H1 (cell line): ENCODE data around the gene NOG. TPM values are rescaled to one million over a fixed set of nuclear protein-coding genes. Genes with fewer than 3 reads are reported as not detected.

Experiments used
- CTCF ChIA-PET: fragments of 300-600 bp; sonication (Branson Sonifier 250); formaldehyde crosslinking; loops from one replicate; lab custom pipeline; 2021; ENCODE audit not compliant: partially characterized antibody; lab: Charles Lee
- POLR2A ChIA-PET: fragments of 300-600 bp; sonication (Branson Sonifier 250); formaldehyde crosslinking; loops from one replicate; lab custom pipeline; 2021; ENCODE audit warnings: inconsistent platforms; ENCODE audit not compliant: partially characterized antibody; lab: Charles Lee
- DNase-seq, 2 experiments: peaks; one replicate each; pipeline versions ENCODE4 v3.0.0 to v3.0.0-alpha.2; 2010 to 2022; ENCODE audit warnings: low spot score in 2 of 2, low read depth in 1 of 2, mixed read lengths in 1 of 2
- FAIRE-seq: peaks from 2 replicates; lab custom pipeline; 2011; peaks lifted over from hg19 to GRCh38; lab: Jason Lieb, UNC
- H2AFZ ChIP-seq: 2 replicates; pipeline ENCODE4 v1.8.1; 2012; ENCODE audit warnings: low read length, inconsistent platforms
- H2AK5ac ChIP-seq: 2 replicates; pipeline ENCODE4 v1.6.1; 2013; ENCODE audit warnings: low read depth, low read length
- H2BK120ac ChIP-seq: replicated peaks from 2 replicates; pipeline ENCODE3; 2013; ENCODE audit warnings: low read depth, low read length, inconsistent platforms
- H2BK12ac ChIP-seq: 2 replicates; pipeline ENCODE4 v1.6.1; 2013; ENCODE audit warnings: low read depth, low read length
- H2BK15ac ChIP-seq: 2 replicates; pipeline ENCODE4 v1.6.1; 2013; ENCODE audit warnings: low read length
- H2BK20ac ChIP-seq: 2 replicates; pipeline ENCODE4 v1.6.1; 2013; ENCODE audit warnings: low read length
- H2BK5ac ChIP-seq: 2 replicates; pipeline ENCODE4 v1.6.1; 2013; ENCODE audit warnings: low read depth, low read length
- H3K14ac ChIP-seq: 2 replicates; pipeline ENCODE4 v1.6.1; 2013; ENCODE audit warnings: inconsistent platforms; ENCODE audit not compliant: insufficient read length
- H3K18ac ChIP-seq: 2 replicates; pipeline ENCODE4 v1.6.1; 2013; ENCODE audit warnings: low read length; ENCODE audit errors: extremely low read depth
- H3K23ac ChIP-seq: 2 replicates; pipeline ENCODE4 v1.6.1; 2013; ENCODE audit warnings: inconsistent platforms; ENCODE audit not compliant: insufficient read length
- H3K23me2 ChIP-seq: 2 replicates; pipeline ENCODE4 v1.6.1; 2013; ENCODE audit warnings: low read depth, low read length
- H3K27ac ChIP-seq: 2 replicates; pipeline ENCODE4 v1.6.1; 2011; ENCODE audit warnings: low read depth, low read length, inconsistent platforms
- H3K27me3 ChIP-seq, 4 experiments: replicated peaks in 1 of 4; 1 replicate in 1 of 4; 2 replicates in 3 of 4; pipeline versions ENCODE4 v1.6.1 to v1.8.1; 2011 to 2013; ENCODE audit warnings: low read length in 3 of 4, mild to moderate bottlenecking in 3 of 4, inconsistent platforms in 2 of 4, mixed read lengths in 2 of 4, moderate library complexity in 1 of 4; ENCODE audit not compliant: control insufficient read depth in 3 of 4, insufficient read depth in 3 of 4; ENCODE audit errors: extremely low read depth in 1 of 4
- H3K36me3 ChIP-seq, 4 experiments: 2 replicates each; pipeline versions ENCODE4 v1.6.1 to v1.8.1; 2011 to 2013; ENCODE audit warnings: mild to moderate bottlenecking in 4 of 4, low read length in 3 of 4, moderate library complexity in 2 of 4, control low read depth in 1 of 4, inconsistent platforms in 1 of 4; ENCODE audit not compliant: insufficient read depth in 4 of 4, control insufficient read depth in 2 of 4
- H3K4ac ChIP-seq: replicated peaks from 2 replicates; pipeline ENCODE3; 2013; ENCODE audit warnings: low read length, low read depth, mixed read lengths, inconsistent platforms; ENCODE audit not compliant: insufficient read length
- H3K4me1 ChIP-seq, 4 experiments: replicated peaks in 1 of 4; 1 replicate in 1 of 4; 2 replicates in 3 of 4; pipeline versions ENCODE4 v1.6.1 to v1.8.1; 2011 to 2013; ENCODE audit warnings: low read length in 3 of 4, inconsistent platforms in 2 of 4, mixed read lengths in 1 of 4; ENCODE audit not compliant: insufficient read depth in 4 of 4, control insufficient read depth in 3 of 4
- H3K4me2 ChIP-seq, 2 experiments: 2 replicates each; pipeline versions ENCODE4 v1.6.1 to v1.8.1; 2011 to 2013; ENCODE audit warnings: low read depth in 2 of 2, low read length in 2 of 2, control low read depth in 1 of 2, inconsistent platforms in 1 of 2, mild to moderate bottlenecking in 1 of 2; ENCODE audit not compliant: insufficient read depth in 1 of 2
- H3K4me3 ChIP-seq, 4 experiments: fragments of 200-600, 300-600 bp in 1 of 4; sonication (generic), shearing (Covaris generic), sonication (Bioruptor Twin) in 1 of 4; 2 replicates each; pipeline versions ENCODE4 v1.5.1 to v1.8.1; 2011 to 2016; ENCODE audit warnings: low read length in 4 of 4, low read depth in 3 of 4, control low read depth in 2 of 4, inconsistent platforms in 2 of 4, mild to moderate bottlenecking in 2 of 4, mixed read lengths in 1 of 4, moderate library complexity in 1 of 4; ENCODE audit not compliant: insufficient read depth in 2 of 4; ENCODE audit errors: extremely low read depth in 1 of 4
- H3K56ac ChIP-seq: replicated peaks from 2 replicates; pipeline ENCODE3; 2013; ENCODE audit warnings: low read depth, mild to moderate bottlenecking, mixed read lengths, low read length, inconsistent platforms; ENCODE audit not compliant: insufficient read length
- H3K79me1 ChIP-seq: 2 replicates; pipeline ENCODE4 v1.6.1; 2013; ENCODE audit warnings: low read depth, low read length, control low read depth
- H3K79me2 ChIP-seq, 2 experiments: 2 replicates each; pipeline versions ENCODE4 v1.6.1 to v1.8.1; 2012 to 2013; ENCODE audit warnings: low read length in 2 of 2, mild to moderate bottlenecking in 2 of 2, inconsistent platforms in 1 of 2; ENCODE audit not compliant: insufficient read depth in 2 of 2, control insufficient read depth in 1 of 2
- H3K9ac ChIP-seq, 4 experiments: replicated peaks in 1 of 4; 1 replicate in 1 of 4; 2 replicates in 3 of 4; pipeline versions ENCODE4 v1.6.1 to v1.8.1; 2011 to 2013; ENCODE audit warnings: low read depth in 3 of 4, low read length in 3 of 4, control low read depth in 2 of 4, mild to moderate bottlenecking in 2 of 4, moderate library complexity in 2 of 4, inconsistent platforms in 1 of 4; ENCODE audit errors: extremely low read depth in 1 of 4
- H3K9me3 ChIP-seq, 2 experiments: 2 replicates each; pipeline versions ENCODE4 v1.6.1 to v1.8.1; 2012 to 2013; ENCODE audit warnings: mild to moderate bottlenecking in 2 of 2, moderate library complexity in 2 of 2, control low read depth in 1 of 2, inconsistent platforms in 1 of 2, low read depth in 1 of 2, low read length in 1 of 2, mixed read lengths in 1 of 2; ENCODE audit not compliant: insufficient read depth in 2 of 2
- H4K20me1 ChIP-seq, 2 experiments: replicated peaks in 1 of 2; 2 replicates each; pipeline versions ENCODE3 to v1.8.1; 2011 to 2013; ENCODE audit warnings: inconsistent platforms in 2 of 2, low read length in 2 of 2, mild to moderate bottlenecking in 1 of 2; ENCODE audit not compliant: insufficient read depth in 2 of 2, control insufficient read depth in 1 of 2
- H4K5ac ChIP-seq: 2 replicates; pipeline ENCODE4 v1.6.1; 2013; ENCODE audit warnings: low read length, low read depth, mixed read lengths, inconsistent platforms; ENCODE audit not compliant: insufficient read length
- H4K8ac ChIP-seq: 2 replicates; pipeline ENCODE4 v1.8.0; 2013; ENCODE audit warnings: mild to moderate bottlenecking, moderate library complexity, low read length, inconsistent platforms; ENCODE audit not compliant: insufficient read depth; ENCODE audit errors: extremely low read depth
- H4K91ac ChIP-seq: replicated peaks from 2 replicates; pipeline ENCODE3; 2013; ENCODE audit warnings: low read length, mixed read lengths, inconsistent platforms; ENCODE audit not compliant: insufficient read length
- ATF3 ChIP-seq: IDR thresholded peaks from 2 replicates; pipeline ENCODE4 v1.6.1; 2011; ENCODE audit warnings: low read depth, mild to moderate bottlenecking, low read length; ENCODE audit not compliant: insufficient read depth
- BACH1 ChIP-seq: IDR thresholded peaks from 2 replicates; pipeline ENCODE4 v1.6.1; 2012; ENCODE audit warnings: low read length, improper control_type of control experiment
- CBX8 ChIP-seq: fragments of 300-800, 300-1000 bp; sonication (generic); IDR thresholded peaks from 2 replicates; pipeline ENCODE4 v1.7.1; 2016; ENCODE audit warnings: low read depth, low read length, borderline replicate concordance
- CREB1 ChIP-seq: IDR thresholded peaks from 2 replicates; pipeline ENCODE4 v1.6.1; 2012; ENCODE audit warnings: inconsistent platforms
- CTBP2 ChIP-seq: IDR thresholded peaks from 2 replicates; pipeline ENCODE4 v1.7.0; 2011; ENCODE audit warnings: borderline replicate concordance, mild to moderate bottlenecking, moderate library complexity, mixed read lengths, low read length; ENCODE audit not compliant: insufficient read depth, insufficient read length
- FOSL1 ChIP-seq: IDR thresholded peaks from 2 replicates; pipeline ENCODE4 v1.6.1; 2011; ENCODE audit warnings: mild to moderate bottlenecking, low read depth, low read length, moderate library complexity; ENCODE audit not compliant: insufficient read depth
- GABPA ChIP-seq: IDR thresholded peaks from 2 replicates; pipeline ENCODE4 v1.6.1; 2011; ENCODE audit warnings: mild to moderate bottlenecking, low read length, moderate library complexity, borderline replicate concordance; ENCODE audit not compliant: insufficient read depth
- KDM1A ChIP-seq: fragments of 200-600, 300-600 bp; sonication (generic); IDR thresholded peaks from 2 replicates; pipeline ENCODE4 v1.7.1; 2016; ENCODE audit warnings: mild to moderate bottlenecking, low read length, borderline replicate concordance
- POU5F1 ChIP-seq: IDR thresholded peaks from 2 replicates; pipeline ENCODE4 v1.6.1; 2011; ENCODE audit warnings: low read depth, mild to moderate bottlenecking, low read length, moderate library complexity
- SUZ12 ChIP-seq: fragments of 200-600 bp; sonication (generic); IDR thresholded peaks from 2 replicates; pipeline ENCODE4 v1.6.1; 2012; ENCODE audit warnings: mild to moderate bottlenecking, inconsistent platforms, low read length, moderate library complexity, mixed read lengths
- TAF7 ChIP-seq: optimal IDR thresholded peaks from 2 replicates; pipeline ENCODE3; 2011; ENCODE audit warnings: low read depth, mild to moderate bottlenecking, inconsistent platforms, low read length, moderate library complexity, borderline replicate concordance
- USF2 ChIP-seq: IDR thresholded peaks from 2 replicates; pipeline ENCODE4 v1.6.1; 2011; ENCODE audit warnings: low read length, improper control_type of control experiment
- WGBS, 2 experiments: shearing (Covaris generic) in 1 of 2; methylation state at CpG; one replicate each; pipeline versions ENCODE4 v1.1.6 to v1.1.7; 2013 to 2015; ENCODE audit warnings: low lambda C conversion rate in 2 of 2, mixed read lengths in 2 of 2, inconsistent platforms in 1 of 2, low coverage in 1 of 2, missing lambda C conversion rate in 1 of 2; ENCODE audit not compliant: insufficient replicate concordance in 2 of 2, insufficient coverage in 1 of 2, insufficient read length in 1 of 2; ENCODE audit errors: extremely low coverage in 1 of 2, missing lambda C conversion rate in 1 of 2; 5-methylcytosine and 5-hydroxymethylcytosine counted together
- polyA plus RNA-seq, 7 experiments: library from polyadenylated mRNA; depleted of rRNA in 3 of 7; stranded (reverse) in 5 of 7; unstranded in 2 of 7; fragments of >200 nt in 5 of 7; fragments of 200-250 nt in 2 of 7; gene quantifications; 1 replicate in 5 of 7; 2 replicates in 1 of 7; 4 replicates in 1 of 7; pipeline versions ENCODE4 v1.2.1 to v1.2.3, GENCODE V29; 2011 to 2013; ENCODE audit warnings: missing spikeins in 2 of 7, mixed read lengths in 2 of 7
- total RNA-seq: library from RNA; stranded (reverse); fragmentation: NEBNext Ultra II Directional; extraction: Animal tissue kit (Norgen Biotek cat#: 25700); gene quantifications from 2 replicates; pipeline ENCODE4 v1.2.1, GENCODE V29; 2021

The NOG gene
- total and polyA plus RNA-seq, 2 of the 8 experiments (the other 6 are each of a cell fraction or from before 2014, with no cell fraction given): 0.35 TPM

- 79% methylated on average over 4 of the region's 4 CpGs; no CpG with 5 or more reads in 1 of the 2 experiments for WGBS, 2 experiments
- no peak overlapping the region for H2BK120ac ChIP-seq
- no peak overlapping the region for H2BK15ac ChIP-seq
- DNase-seq (no peak), FAIRE-seq (no peak)
- no peak overlapping the region for H2BK5ac ChIP-seq
- H3K18ac ChIP-seq: no peak overlapping the region
- H3K14ac ChIP-seq: no peak overlapping the region
- peaks cover 8 to 48% (median 38%) of the 10 kb centered on the region in 4 experiments for H3K27me3 ChIP-seq
- CTCF ChIA-PET: interaction anchor here (0.5 to 3.7 kb wide), 15 partner anchors 8 to 124 kb away, joined by 3 to 24 read pairs (median 5); no protein-coding TSS in a partner anchor
- POLR2A ChIA-PET: interaction anchor here (0.6 kb wide), 1 partner anchor 28 kb away, joined by 3 read pairs; no protein-coding TSS in a partner anchor
- H3K9ac ChIP-seq: no peak overlapping the region
- no peak overlapping the region for H2AFZ ChIP-seq
- H4K91ac ChIP-seq: no peak overlapping the region
- H4K20me1 ChIP-seq: no peaks in the 10 kb centered on the region
- H3K79me2 ChIP-seq: no peaks in the 10 kb centered on the region
- no peak overlapping the region for H3K27ac ChIP-seq
- no peak overlapping the region for H2BK20ac ChIP-seq
- H3K4me2 ChIP-seq: no peak overlapping the region
- peaks cover 0 to 7% (median 4%) of the 10 kb centered on the region in 4 experiments; a peak in 5 of 7 replicates for H3K4me1 ChIP-seq
- H2BK12ac ChIP-seq: no peak overlapping the region
- H4K8ac ChIP-seq: no peak overlapping the region
- H3K56ac ChIP-seq: no peak overlapping the region
- H3K23me2 ChIP-seq: peaks cover 16% of the 10 kb centered on the region
- H4K5ac ChIP-seq: no peak overlapping the region
- H3K36me3 ChIP-seq: no peaks in the 10 kb centered on the region
- no peaks in the 10 kb centered on the region for H3K9me3 ChIP-seq
- no peaks in the 10 kb centered on the region for H3K79me1 ChIP-seq
- H2AK5ac ChIP-seq: no peak overlapping the region
- H3K4ac ChIP-seq: no peak overlapping the region
- no peak overlapping the region for H3K23ac ChIP-seq
- H3K4me3 ChIP-seq: no peak overlapping the region
- no peak for TF ChIP-seq FOSL1
- no peak for TF ChIP-seq CREB1
- no peak for TF ChIP-seq KDM1A
- no peak for TF ChIP-seq POU5F1
- TF ChIP-seq CTBP2: no peak
- no peak for TF ChIP-seq TAF7
- no peak for TF ChIP-seq USF2
- no peak for TF ChIP-seq GABPA
- no peak for TF ChIP-seq BACH1
- TF ChIP-seq CBX8: no peak
- TF ChIP-seq SUZ12: no peak
- no peak for TF ChIP-seq ATF3
These were observed 5.6 kb downstream of the NOG start for GRCh38 chr17:56599088-56599487.
